Measurements from ENCODE around the gene ZNF423.

The ZNF423 gene

GRCh38 chr16:49776734-49777133 lies 79.2 kb downstream of the ZNF423 start:
- no peak overlapping the region for H3K9ac ChIP-seq (ENCODE audit: low read depth in 1 of 2, low read length in 2 of 2)
- H3K36me3 ChIP-seq (ENCODE audit: control insufficient read depth in 2 of 2, insufficient read depth in 2 of 2, low read length in 2 of 2): no peaks in the 10 kb centered on the region
- H3K4me1 ChIP-seq (ENCODE audit: control insufficient read depth in 2 of 2, insufficient read depth in 2 of 2, low read length in 2 of 2): no peaks in the 10 kb centered on the region
- no peaks in the 10 kb centered on the region for H3K27me3 ChIP-seq (ENCODE audit: control insufficient read depth in 2 of 2, insufficient read depth in 2 of 2, low read length in 2 of 2)
- H3K27ac ChIP-seq (ENCODE audit: low read depth in 2 of 2, low read length in 2 of 2): no peak overlapping the region
- H3K4me3 ChIP-seq (ENCODE audit: low read length in 2 of 2): no peak overlapping the region
- no peaks in the 10 kb centered on the region for H3K9me3 ChIP-seq (ENCODE audit: control insufficient read depth in 2 of 2, low read length in 2 of 2)

GRCh38 chr16:49776085-49776595 lies 79.8 kb downstream of the ZNF423 start:
- Histone ChIP-seq H3K9ac (ENCODE audit: low read depth in 1 of 2, low read length in 2 of 2) (no peak overlapping the region), H3K27ac (ENCODE audit: low read depth in 2 of 2, low read length in 2 of 2) (no peak overlapping the region), H3K4me1 (ENCODE audit: control insufficient read depth in 2 of 2, insufficient read depth in 2 of 2, low read length in 2 of 2) (no peaks in the 10 kb centered on the region), H3K36me3 (ENCODE audit: control insufficient read depth in 2 of 2, insufficient read depth in 2 of 2, low read length in 2 of 2) (no peaks in the 10 kb centered on the region), H3K4me3 (ENCODE audit: low read length in 2 of 2) (no peak overlapping the region), H3K27me3 (ENCODE audit: control insufficient read depth in 2 of 2, insufficient read depth in 2 of 2, low read length in 2 of 2) (no peaks in the 10 kb centered on the region), H3K9me3 (ENCODE audit: control insufficient read depth in 2 of 2, low read length in 2 of 2) (no peaks in the 10 kb centered on the region)

DNA sequence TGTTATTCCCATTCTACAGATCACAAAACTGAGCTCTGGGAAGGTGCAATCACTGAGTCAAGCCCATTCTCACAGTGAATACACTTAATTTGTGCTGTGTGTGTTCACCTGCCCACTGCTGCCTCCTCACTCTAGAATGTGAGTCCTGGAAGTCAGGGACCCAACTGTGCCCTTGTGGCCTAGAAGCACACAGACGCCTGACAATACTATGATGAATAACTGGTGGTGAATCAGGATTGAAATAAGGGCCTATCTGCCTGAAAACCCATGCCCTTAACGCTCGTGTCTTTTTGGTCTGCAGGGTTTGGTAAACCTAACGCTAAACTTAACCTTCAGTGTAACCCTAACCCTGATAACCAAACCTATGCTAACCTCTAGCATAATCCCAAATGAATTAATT lies 80.3 kb downstream of the ZNF423 start:
- Histone ChIP-seq H3K27ac (ENCODE audit: low read depth in 2 of 2, low read length in 2 of 2) (no peak overlapping the region), H3K9ac (ENCODE audit: low read depth in 1 of 2, low read length in 2 of 2) (no peak overlapping the region), H3K4me1 (ENCODE audit: control insufficient read depth in 2 of 2, insufficient read depth in 2 of 2, low read length in 2 of 2) (no peaks in the 10 kb centered on the region), H3K4me3 (ENCODE audit: low read length in 2 of 2) (no peak overlapping the region), H3K9me3 (ENCODE audit: control insufficient read depth in 2 of 2, low read length in 2 of 2) (no peaks in the 10 kb centered on the region), H3K27me3 (ENCODE audit: control insufficient read depth in 2 of 2, insufficient read depth in 2 of 2, low read length in 2 of 2) (no peaks in the 10 kb centered on the region), H3K36me3 (ENCODE audit: control insufficient read depth in 2 of 2, insufficient read depth in 2 of 2, low read length in 2 of 2) (no peaks in the 10 kb centered on the region)

DNA sequence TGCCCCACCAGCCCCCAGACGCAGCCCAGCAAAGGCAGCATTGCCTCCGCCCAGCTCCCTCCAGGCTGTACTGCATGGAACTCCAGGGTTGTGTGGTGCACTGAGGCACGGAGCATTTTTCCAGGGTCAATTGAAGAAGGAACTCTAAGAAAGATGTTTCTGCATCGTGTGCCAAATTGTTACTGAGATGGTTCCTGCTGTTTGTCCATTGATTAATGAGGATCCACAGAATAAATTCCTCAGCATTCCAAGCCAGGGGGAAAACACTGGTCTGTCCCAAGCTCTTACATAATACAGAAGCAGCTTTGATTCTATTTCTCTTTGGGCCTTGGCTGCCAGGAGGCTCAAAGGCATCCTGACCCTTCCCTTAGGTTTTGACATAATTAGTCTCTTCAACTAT lies 80.9 kb downstream of the ZNF423 start:
- H3K36me3 ChIP-seq (ENCODE audit: control insufficient read depth in 2 of 2, insufficient read depth in 2 of 2, low read length in 2 of 2): no peaks in the 10 kb centered on the region
- no peaks in the 10 kb centered on the region for H3K4me1 ChIP-seq (ENCODE audit: control insufficient read depth in 2 of 2, insufficient read depth in 2 of 2, low read length in 2 of 2)
- no peak overlapping the region for H3K4me3 ChIP-seq (ENCODE audit: low read length in 2 of 2)
- no peak overlapping the region for H3K27ac ChIP-seq (ENCODE audit: low read depth in 2 of 2, low read length in 2 of 2)
- no peaks in the 10 kb centered on the region for H3K27me3 ChIP-seq (ENCODE audit: control insufficient read depth in 2 of 2, insufficient read depth in 2 of 2, low read length in 2 of 2)
- no peak overlapping the region for H3K9ac ChIP-seq (ENCODE audit: low read depth in 1 of 2, low read length in 2 of 2)
- H3K9me3 ChIP-seq (ENCODE audit: control insufficient read depth in 2 of 2, low read length in 2 of 2): no peaks in the 10 kb centered on the region

DNA sequence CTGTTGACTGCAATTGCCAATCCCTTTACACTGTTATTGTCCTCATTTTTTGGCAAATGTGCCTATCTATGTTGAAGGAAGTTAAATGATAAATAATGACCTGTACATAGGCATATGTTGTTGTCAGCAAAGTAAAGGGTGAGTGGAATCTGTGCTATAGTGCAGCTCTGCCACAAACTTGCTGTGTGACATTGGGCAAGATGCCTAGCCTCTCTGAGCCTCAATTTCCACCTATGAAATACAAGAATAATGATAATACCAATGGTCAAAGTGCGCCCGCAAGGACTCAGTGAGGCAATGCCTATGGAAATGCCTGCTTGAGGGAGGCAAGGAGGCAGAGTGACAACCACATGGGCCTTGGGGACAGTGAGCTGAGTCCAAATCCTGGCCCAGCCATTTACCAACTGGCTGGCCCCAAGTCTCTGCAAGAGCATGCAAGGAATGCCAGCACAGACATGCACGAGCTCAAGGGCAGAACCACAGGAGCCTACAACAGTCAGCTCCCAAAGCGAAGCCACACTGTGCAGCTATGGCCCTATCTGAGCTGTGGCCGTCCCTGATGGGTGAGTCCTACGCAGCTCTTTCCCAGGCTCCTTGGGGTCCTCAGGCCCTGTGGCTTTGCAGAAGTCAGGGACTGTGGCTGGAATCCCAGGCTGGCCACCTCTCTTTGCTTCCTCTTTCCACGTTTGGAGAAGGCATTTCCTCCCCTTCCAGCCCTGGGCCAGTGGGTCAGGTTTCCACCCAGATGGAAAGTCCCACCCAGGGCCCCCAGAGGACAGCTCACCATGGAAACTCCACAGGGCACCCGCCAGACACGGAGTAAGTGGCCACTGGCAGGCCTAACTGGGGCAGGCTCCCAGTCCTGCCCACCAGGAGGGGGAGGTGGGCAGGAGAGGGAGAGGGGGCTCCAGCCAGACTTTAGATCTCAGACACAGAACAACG lies 82.1 kb downstream of the ZNF423 start:
- Histone ChIP-seq H3K27ac (ENCODE audit: low read depth in 2 of 2, low read length in 2 of 2) (no peak overlapping the region), H3K36me3 (ENCODE audit: control insufficient read depth in 2 of 2, insufficient read depth in 2 of 2, low read length in 2 of 2) (no peaks in the 10 kb centered on the region), H3K4me1 (ENCODE audit: control insufficient read depth in 2 of 2, insufficient read depth in 2 of 2, low read length in 2 of 2) (no peaks in the 10 kb centered on the region), H3K27me3 (ENCODE audit: control insufficient read depth in 2 of 2, insufficient read depth in 2 of 2, low read length in 2 of 2) (no peaks in the 10 kb centered on the region), H3K9ac (ENCODE audit: low read depth in 1 of 2, low read length in 2 of 2) (no peak overlapping the region), H3K4me3 (ENCODE audit: low read length in 2 of 2) (no peak overlapping the region), H3K9me3 (ENCODE audit: control insufficient read depth in 2 of 2, low read length in 2 of 2) (no peaks in the 10 kb centered on the region)

- H3K4me3 ChIP-seq (ENCODE audit: low read length in 2 of 2): no peak overlapping the region
- no peak overlapping the region for H3K9ac ChIP-seq (ENCODE audit: low read depth in 1 of 2, low read length in 2 of 2)
- H3K36me3 ChIP-seq (ENCODE audit: control insufficient read depth in 2 of 2, insufficient read depth in 2 of 2, low read length in 2 of 2): no peaks in the 10 kb centered on the region
- no peak overlapping the region for H3K27ac ChIP-seq (ENCODE audit: low read depth in 2 of 2, low read length in 2 of 2)
- no peaks in the 10 kb centered on the region for H3K27me3 ChIP-seq (ENCODE audit: control insufficient read depth in 2 of 2, insufficient read depth in 2 of 2, low read length in 2 of 2)
- no peaks in the 10 kb centered on the region for H3K9me3 ChIP-seq (ENCODE audit: control insufficient read depth in 2 of 2, low read length in 2 of 2)
- no peaks in the 10 kb centered on the region for H3K4me1 ChIP-seq (ENCODE audit: control insufficient read depth in 2 of 2, insufficient read depth in 2 of 2, low read length in 2 of 2)
Measured at GRCh38 chr16:49767998-49768397, 87.9 kb downstream of the ZNF423 start.

DNA sequence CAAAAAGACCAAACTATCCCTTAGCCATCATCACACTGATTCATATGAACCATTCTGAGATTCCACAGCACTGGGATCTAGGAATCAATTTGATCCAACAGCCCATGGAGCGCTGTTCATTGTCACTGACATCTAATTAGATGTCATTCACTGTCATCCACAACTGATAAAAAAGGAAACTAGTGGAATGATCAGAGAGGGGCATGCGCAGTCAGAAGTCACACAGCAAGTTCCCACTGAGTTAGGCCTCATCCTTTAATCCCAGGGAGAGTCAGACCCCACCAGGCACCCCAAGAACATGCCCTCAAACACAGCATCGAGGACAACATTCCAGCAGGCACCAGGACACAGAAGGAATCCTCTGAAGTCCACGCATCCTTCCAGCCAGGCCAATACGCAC lies 88.5 kb downstream of the ZNF423 start:
- no peaks in the 10 kb centered on the region for H3K27me3 ChIP-seq (ENCODE audit: control insufficient read depth in 2 of 2, insufficient read depth in 2 of 2, low read length in 2 of 2)
- no peak overlapping the region for H3K27ac ChIP-seq (ENCODE audit: low read depth in 2 of 2, low read length in 2 of 2)
- no peaks in the 10 kb centered on the region for H3K4me1 ChIP-seq (ENCODE audit: control insufficient read depth in 2 of 2, insufficient read depth in 2 of 2, low read length in 2 of 2)
- no peaks in the 10 kb centered on the region for H3K9me3 ChIP-seq (ENCODE audit: control insufficient read depth in 2 of 2, low read length in 2 of 2)
- no peak overlapping the region for H3K9ac ChIP-seq (ENCODE audit: low read depth in 1 of 2, low read length in 2 of 2)
- no peaks in the 10 kb centered on the region for H3K36me3 ChIP-seq (ENCODE audit: control insufficient read depth in 2 of 2, insufficient read depth in 2 of 2, low read length in 2 of 2)
- no peak overlapping the region for H3K4me3 ChIP-seq (ENCODE audit: low read length in 2 of 2)

GRCh38 chr16:49766225-49766624 lies 89.7 kb downstream of the ZNF423 start:
- no peak overlapping the region for H3K4me3 ChIP-seq (ENCODE audit: low read length in 2 of 2)
- H3K27me3 ChIP-seq (ENCODE audit: control insufficient read depth in 2 of 2, insufficient read depth in 2 of 2, low read length in 2 of 2): no peaks in the 10 kb centered on the region
- no peaks in the 10 kb centered on the region for H3K36me3 ChIP-seq (ENCODE audit: control insufficient read depth in 2 of 2, insufficient read depth in 2 of 2, low read length in 2 of 2)
- no peaks in the 10 kb centered on the region for H3K9me3 ChIP-seq (ENCODE audit: control insufficient read depth in 2 of 2, low read length in 2 of 2)
- H3K4me1 ChIP-seq (ENCODE audit: control insufficient read depth in 2 of 2, insufficient read depth in 2 of 2, low read length in 2 of 2): no peaks in the 10 kb centered on the region
- no peak overlapping the region for H3K27ac ChIP-seq (ENCODE audit: low read depth in 2 of 2, low read length in 2 of 2)
- no peak overlapping the region for H3K9ac ChIP-seq (ENCODE audit: low read depth in 1 of 2, low read length in 2 of 2)

DNA sequence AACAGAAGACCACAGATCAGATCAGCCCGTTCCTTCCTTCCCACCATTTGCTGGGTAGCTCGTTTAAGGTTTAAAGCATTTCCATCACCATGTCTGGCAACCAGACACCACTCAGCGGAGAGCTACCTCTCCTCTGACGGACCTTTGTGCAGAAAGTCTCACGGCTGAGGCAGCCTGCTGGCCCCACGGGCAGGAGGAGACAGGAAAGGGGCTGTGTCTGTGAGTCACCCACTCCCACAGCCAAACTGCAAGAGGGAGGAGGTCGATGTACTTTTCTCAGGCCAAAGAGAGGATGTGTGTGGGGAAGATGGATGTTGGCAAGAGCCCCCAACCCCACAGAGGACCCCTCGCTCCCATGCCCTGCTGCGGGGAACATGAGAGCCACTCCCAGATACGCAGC lies 92.1 kb downstream of the ZNF423 start:
- Histone ChIP-seq H3K27me3 (ENCODE audit: control insufficient read depth in 2 of 2, insufficient read depth in 2 of 2, low read length in 2 of 2) (no peaks in the 10 kb centered on the region), H3K4me1 (ENCODE audit: control insufficient read depth in 2 of 2, insufficient read depth in 2 of 2, low read length in 2 of 2) (no peaks in the 10 kb centered on the region), H3K4me3 (ENCODE audit: low read length in 2 of 2) (no peak overlapping the region), H3K9me3 (ENCODE audit: control insufficient read depth in 2 of 2, low read length in 2 of 2) (no peaks in the 10 kb centered on the region), H3K27ac (ENCODE audit: low read depth in 2 of 2, low read length in 2 of 2) (no peak overlapping the region), H3K36me3 (ENCODE audit: control insufficient read depth in 2 of 2, insufficient read depth in 2 of 2, low read length in 2 of 2) (no peaks in the 10 kb centered on the region), H3K9ac (ENCODE audit: low read depth in 1 of 2, low read length in 2 of 2) (no peak overlapping the region)

DNA sequence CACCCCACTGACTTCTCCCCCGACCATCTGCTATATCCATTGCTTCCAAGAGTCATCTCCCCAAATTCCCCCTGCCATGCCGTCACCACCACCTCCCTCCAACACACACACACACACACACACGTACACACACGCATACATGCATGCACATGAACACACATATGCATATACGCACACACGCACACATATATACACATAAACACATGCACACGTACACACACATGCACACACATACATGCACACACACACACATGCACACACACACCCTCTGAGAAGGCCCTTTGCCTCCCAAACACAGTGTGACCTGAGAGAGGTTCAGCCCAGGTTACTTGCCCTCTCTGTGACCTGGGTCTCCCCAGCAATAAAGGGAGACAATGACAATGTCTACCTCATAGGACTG lies 95.1 kb downstream of the ZNF423 start:
- Histone ChIP-seq H3K9ac (ENCODE audit: low read depth in 1 of 2, low read length in 2 of 2) (no peak overlapping the region), H3K9me3 (ENCODE audit: control insufficient read depth in 2 of 2, low read length in 2 of 2) (no peaks in the 10 kb centered on the region), H3K36me3 (ENCODE audit: control insufficient read depth in 2 of 2, insufficient read depth in 2 of 2, low read length in 2 of 2) (no peaks in the 10 kb centered on the region), H3K4me1 (ENCODE audit: control insufficient read depth in 2 of 2, insufficient read depth in 2 of 2, low read length in 2 of 2) (no peaks in the 10 kb centered on the region), H3K27me3 (ENCODE audit: control insufficient read depth in 2 of 2, insufficient read depth in 2 of 2, low read length in 2 of 2) (no peaks in the 10 kb centered on the region), H3K27ac (ENCODE audit: low read depth in 2 of 2, low read length in 2 of 2) (no peak overlapping the region), H3K4me3 (ENCODE audit: low read length in 2 of 2) (no peak overlapping the region)
